NCI-H2196 treated with DMSO at 0.1 percent for 48 hours (cell line): ENCODE results near the gene KIF18B.
"Not testable (repeated sequence)": the region's sequence is repeated elsewhere in the genome, so short reads cannot be mapped to it uniquely, and the experiment has no call there.

Source experiments
- DNase-seq: peaks from one replicate; lab custom pipeline; 2025; ENCODE audit not compliant: unreplicated experiment; lab: John Stamatoyannopoulos, UW

KIF18B gene

DNA sequence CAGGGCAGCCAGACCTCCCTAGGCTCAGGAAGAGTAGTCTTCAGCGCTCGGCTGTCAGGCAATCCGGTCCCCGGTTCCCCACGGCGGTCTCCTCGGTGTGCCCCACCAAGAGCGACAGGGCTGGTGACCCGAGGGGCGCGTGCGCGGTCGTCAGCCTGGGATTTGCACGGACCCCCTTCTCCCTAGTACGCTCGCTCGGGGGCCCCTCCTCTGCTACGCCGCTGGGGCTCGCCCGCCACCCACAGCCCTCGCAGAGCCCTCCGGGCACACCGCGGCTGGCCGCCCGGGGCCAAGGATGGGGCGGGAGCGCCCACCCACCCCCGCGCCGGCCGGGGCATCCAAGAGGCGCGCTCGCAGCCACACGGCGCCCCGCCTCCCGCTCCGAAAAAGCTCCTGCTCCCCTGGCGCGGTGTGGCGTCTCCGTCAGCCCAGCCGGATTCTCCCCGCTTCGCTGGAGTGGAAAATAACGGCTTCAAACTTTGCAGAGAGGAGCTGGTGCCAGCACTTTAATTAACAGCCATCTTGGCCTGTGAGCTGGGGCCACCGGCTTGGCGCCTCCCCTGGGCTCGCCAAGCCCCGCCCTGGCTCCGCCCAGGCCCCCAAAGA lies 22.7 kb upstream of the KIF18B start:
- no peak for DNase-seq

DNA sequence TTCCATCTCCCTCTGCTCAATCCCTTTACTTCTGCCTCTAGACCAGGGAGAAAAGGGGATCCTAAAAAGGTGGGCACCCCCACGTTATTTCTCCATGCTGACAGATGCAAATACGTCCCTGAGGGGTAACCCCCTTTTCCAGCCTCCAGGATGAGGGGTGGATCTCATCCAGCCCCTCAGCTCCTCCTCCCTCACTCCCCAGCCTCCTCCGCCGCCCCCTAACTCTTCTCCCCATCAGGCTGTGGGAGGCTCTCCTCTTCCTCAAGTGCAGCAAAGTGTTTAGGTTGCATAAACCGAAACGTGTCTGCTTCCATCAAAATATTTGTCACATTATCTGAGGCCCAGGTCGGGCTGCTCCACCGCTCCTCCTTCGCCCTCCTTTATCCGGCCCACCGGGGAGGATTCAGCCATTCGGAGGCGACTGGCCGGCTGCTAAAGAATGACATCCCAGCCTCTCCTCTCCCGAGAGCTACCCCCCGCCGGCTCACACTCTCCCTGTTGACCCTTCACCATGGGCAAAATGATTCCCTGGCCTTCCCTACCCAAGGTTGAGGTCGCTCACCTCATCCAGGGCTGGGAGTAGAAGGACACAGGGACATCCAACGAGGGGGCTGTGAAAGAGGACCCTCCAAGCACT lies 21.7 kb upstream of the KIF18B start:
- DNase-seq, result no peak

DNA sequence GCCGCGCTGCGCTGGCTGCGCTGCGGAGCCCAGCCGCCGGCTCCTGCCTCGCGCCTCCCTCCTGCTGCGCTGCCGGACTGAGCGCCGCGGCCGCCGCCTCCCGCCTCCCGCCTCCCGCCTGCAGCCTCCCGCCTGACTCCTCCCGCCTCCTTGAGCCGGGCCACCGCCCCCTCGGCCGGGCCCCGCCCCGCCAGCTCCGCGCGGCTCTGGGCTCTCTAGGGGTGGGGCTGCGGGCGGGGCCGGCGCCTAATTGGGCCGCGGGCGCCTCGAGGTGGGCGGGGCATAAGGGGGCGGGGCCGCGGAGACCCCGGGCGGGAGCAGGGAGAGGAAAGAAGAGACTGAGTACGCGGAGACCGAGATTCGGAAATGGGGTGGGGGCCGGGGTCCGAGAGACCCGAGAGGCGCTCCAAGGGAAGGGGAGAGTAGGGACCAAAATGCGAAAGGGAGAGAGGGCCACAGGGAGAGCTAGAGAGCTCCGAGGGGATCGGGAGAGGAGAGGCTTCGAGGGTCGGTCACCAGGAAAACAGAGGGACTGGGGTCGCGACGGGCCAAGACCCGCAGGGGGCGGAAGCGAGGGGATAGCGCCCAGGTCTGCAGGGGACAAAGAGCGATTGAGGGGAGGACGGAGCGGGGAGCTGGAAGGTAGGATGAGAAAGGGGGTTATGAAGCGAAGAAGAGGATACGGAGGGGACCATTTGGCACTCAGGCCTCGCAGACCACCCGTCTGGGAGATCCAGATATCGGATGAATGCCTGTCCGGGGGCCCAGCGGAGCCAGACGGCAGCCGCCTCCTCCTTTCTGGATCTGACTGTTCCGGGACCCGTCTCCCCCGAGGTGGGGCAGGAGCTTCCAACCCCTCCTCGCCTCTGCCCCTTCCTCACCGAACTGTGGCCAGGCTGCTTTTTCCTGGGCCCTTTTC lies 20.9 kb upstream of the KIF18B start, which contains the start of gene C1QL1:
Gene C1QL1, minus strand, starts transcription at position 79 of the 919 bp plus-strand sequence. CDS start 255 bp downstream, outside the sequence.
- peak; percentile 78 for DNase-seq

DNA sequence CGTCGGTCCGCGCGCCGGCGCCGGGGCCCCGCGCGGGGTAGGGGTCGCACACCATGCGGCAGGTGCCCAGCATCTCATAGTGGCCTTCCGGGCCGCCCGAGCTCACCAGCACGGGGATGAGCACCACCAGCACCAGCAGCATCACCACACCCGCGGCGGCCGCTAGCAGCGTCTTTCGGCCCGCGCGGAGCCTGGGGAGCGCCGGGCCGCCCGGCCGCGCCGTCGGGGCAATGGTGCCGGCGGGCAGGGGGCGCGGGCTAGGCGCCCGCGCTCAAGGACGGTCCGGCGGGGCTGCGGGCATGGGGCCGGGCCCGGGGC lies 20.3 kb upstream of the KIF18B start:
- DNase-seq, result no peak

DNA sequence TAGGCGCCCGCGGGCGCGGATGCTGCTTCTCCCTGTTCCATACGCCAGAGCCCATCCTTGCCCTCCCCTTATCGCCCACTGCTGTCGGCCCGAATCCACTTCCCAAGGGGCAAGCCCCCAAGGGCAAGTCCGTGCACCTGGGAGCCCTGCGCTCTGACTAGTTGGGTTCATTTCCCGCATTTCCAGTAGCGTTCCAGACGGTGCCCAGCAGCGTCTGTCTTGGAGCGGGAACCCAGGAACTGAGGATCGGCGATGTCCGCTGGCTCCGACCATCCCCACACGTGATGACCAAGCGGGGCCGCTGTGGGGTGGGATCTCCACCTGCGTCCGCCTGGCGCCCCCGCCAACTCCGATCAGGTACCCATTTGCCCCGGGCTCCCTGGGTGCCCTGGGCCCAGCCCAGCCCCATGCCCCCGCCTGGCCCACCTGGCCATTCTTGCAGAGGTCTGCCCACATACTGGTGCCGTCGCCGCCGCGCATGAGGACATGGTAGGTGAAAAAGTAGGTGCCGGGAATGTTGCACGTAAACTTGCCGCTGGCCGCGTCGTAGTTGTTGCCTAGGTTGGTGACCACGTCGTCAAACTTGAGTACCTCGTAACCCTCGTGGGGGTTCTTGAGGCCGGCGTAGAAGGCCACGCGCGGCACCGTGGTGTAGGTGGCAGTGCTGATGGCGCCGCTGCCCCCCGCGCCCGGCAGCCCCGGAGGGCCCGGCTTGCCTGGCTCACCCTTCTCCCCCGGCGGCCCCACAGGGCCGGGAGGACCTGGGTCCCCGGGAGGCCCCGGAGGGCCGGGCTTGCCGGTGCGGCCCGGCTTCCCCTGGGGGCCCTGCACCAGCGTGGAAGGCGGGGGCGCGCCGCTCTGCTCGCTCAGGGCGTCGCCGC lies 19.7 kb upstream of the KIF18B start:
- no peak for DNase-seq

DNA sequence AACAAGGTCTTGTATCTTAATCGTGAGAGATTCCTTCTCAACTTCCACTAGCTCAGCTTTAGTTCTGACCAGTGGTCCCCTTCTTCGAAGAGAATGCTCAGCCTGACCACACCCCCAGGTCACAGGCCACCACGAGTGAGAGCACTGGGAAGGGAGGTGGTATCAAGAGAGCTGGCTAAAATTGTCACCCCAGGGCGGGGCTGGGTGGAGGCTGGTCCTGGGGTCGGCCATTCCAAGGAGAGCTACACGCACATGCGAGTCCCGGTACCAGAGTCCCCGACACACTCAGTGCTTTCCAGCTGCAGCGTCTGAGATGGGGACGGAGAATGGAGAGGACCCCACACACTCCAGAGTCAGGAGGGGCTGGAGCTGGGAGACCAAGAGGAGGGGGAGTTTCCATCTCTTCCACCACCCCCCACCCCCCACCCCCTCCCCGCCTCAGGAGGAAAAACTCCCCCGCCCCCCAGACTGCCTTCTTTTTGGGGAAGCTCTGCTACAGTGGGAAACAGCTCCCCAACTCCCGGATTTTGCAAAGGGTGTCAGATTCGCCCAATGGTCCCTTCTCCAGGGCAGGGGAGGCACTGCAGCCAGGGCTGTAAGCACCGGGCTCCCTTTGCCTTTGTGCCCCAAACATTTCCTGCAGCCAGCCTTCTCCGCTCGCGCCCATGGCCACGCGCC lies 18.9 kb upstream of the KIF18B start:
- no peak for DNase-seq

DNA sequence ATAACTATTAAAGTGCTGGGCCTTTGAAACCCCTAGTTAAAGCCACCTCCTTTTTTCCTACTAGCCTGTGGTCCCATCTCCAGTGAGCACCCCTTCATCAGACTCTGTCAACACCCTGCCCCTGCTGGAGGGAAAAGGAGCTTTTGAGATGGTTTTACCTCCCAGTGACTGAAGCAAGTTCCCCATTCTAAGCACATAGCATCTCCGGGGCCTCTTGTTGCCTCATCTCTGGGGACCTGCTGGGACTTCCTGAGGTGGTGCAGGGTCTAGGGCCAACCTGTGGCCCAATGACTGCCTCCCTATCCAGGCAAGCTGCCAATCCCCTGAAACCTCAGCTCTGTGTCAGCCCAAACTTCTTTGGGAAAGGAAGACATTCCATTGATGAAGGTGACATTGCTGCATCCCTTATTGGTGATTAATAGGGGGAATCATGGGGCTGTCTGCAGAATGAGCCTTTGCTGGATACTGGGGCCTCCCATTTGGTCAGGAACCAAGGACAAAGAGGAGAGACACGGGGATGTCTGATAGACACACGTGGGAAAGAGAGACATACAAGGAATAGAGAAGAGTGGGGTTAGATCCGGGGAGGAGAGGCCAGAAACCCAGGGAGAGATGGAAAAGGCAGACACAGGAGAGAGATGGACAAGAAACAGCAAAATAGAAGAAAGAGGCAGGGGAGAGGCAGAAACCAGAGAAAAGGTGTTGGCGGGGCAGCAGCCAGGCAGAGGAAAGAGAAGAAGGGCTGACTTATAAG lies 18.1 kb upstream of the KIF18B start:
- no peak for DNase-seq

DNA sequence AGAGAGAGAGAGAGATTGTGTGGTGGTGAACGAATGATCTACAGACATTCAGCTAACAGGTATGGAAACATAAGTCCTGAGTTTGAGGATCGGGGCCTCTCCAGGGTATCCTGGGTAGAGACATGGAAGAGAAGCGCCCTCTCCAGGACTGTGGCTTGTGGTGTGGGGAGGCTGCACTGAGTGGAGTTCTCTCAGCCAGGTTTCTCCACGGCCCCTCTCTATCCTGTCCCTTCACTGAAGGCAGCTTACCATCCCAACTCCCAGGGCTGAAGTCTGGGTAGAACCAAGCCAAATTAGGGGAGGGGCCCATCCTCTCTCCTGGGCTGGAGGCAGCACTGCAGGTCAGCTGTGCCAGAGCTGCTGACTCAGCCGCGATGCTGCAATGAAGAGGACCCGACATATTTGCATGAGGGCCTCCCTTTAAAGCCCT lies 14.4 kb upstream of the KIF18B start:
- DNase-seq, result no peak

DNA sequence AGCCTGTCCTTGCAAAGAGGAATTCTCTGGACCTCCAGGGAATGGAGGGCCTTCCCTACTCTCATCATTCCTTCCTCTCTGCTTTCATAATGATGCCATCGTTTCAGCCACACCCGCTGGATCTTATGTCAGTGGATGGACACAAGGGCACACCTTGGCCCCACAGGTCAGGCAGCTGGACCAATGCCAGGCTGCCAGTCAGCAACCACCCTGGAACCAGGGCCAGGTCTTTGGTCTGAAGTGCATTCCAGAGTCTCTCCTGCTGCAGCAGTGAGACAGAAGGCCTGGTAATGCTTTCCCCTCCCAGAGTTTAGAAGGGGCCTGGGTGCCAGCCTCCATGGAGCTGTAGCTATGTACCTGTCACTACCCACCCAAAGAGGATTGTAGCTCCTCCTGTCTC lies 13.1 kb upstream of the KIF18B start:
- DNase-seq, result peak; percentile 16

DNA sequence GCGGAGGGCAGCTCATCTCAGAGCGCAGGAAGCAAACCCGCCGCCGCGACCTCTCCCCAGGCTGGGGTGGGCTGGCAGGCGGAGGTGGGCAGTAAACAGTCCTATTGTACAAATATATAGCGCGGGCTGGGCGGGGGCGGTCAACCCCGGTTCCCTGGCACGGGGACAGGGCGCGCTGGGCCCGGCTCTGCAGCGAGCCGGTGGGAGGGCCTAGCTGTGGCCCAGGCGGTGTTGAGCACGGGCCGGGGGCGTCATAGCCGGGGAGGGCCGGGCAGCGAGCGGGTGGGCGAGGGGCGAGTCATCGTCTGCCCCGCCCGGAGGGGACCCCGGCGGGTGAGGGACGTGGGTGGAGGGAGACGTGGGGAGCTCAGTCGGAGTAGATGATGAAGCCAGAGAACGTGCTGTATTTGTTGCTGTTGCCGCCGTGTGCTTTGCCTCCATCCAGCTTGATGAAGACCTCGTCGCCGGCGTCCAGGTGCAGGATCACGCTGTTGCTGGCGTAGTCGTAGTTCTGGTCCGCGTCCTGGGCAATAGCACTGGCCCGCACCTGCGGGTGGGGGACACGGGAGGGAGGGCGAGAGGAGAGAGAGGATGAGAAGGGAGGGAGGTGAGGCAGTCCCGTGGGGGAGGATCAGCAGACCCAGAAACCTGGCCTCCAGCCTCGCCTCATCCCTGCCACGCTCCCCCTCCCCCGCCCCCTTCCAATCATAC lies 12.4 kb upstream of the KIF18B start:
- no peak for DNase-seq

DNA sequence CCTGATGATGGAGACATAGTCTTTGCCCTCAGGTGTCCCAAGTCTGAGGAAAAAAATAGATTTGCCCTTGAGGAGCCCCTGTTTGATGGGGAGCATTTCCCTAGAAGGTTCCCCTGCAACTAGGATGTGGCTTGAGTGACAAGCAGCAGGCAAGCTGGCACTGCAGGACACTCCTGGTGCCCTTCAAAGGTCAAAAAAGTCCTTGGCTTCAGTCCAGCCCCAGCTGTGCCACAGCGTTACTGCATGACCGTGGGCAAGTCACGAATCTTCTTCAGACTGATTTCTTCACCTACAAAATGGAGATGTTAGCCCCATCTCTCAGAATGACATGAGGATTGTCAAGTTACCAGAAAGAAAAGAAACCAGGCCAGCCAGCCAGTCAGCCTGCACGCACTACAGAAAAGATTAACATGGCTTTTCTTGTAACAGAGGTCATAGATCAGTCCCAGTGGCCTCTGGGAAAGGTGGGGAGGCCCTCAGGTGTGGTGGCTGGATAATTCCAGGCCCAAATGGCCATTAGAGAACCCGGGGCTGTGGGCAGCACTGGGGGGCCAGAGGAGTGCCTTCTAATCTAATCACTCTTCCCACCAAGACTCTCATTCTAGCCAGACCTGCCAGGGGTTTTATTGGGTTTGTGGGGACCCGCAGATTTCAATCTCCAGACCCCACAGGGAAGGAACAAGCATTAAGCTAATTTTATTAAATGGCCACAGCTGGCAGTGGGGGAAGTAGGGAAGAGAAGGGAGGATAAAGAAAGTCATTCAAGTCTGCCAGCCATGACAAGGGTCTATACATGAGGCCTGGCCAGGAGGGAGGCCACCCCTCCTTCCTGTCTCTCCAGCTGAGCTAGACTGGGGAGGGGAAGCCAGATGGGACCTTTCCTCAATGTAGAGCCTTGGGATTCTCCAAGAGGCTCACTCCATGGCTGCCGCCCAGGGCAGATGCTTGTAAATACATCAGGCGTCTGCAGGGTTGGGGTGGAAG lies 9.7 kb upstream of the KIF18B start:
- no peak for DNase-seq

DNA sequence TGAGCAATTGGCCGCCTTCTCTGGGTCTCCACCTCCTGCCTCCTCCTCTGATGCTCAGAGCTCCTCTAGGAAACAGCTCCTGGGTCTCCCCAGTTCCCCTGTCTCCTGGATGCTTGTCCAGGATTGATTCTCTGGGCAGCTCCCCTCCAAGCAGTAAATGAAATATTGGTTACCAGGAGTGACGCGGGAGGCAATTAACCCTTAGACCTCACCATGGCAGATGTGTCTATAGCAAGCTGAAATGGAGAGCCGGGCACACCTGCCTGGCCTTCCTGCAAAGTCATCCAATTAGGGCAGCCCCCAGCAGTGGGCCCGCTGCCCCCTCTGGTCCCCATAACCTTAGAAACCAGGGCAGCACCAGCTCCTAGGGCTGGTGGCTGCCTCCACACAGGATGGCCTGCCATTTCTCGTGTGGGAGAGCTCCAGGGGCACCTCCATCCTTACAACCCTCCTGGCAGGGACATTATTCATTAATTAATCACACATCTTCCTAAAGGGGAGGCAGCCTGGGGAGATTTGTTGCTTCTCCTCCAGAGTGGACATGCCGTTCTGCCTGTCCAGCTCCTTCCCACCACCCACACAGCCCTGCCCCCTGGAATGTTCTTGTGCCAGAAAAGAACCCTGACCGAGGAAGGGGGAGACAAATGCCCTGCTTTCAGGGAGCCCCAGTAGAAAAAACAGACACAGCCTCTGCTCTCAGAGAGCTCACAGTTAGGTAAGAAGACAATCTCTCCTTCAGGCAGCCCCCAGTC lies 8.3 kb upstream of the KIF18B start:
- DNase-seq, result no peak

DNA sequence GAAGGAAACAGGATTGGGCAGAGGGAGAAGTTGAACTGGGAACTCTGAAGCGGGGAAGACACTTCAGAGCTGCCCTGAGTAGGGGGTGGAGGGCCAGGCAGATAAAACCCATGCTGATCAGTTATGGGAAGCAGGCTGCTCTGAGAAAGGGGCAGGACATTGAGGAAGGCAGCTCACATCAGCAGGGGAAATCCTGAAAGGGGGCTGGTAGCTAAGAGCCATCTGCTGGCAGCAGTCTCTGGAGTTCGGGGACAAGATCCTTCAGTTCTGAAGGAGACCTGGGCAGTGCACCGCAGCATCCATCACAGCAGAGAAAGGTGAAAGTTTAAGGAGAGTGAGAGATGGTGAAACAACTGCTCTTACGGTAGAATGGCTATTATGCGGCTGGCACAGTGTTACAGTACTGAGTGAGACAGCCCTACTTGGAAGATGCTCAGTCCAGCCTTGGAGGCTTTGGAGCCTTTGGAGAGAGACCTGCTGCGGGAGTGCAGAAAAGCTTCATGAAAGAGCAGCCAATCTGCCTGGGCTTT lies 5.4 kb upstream of the KIF18B start:
- no peak for DNase-seq

DNA sequence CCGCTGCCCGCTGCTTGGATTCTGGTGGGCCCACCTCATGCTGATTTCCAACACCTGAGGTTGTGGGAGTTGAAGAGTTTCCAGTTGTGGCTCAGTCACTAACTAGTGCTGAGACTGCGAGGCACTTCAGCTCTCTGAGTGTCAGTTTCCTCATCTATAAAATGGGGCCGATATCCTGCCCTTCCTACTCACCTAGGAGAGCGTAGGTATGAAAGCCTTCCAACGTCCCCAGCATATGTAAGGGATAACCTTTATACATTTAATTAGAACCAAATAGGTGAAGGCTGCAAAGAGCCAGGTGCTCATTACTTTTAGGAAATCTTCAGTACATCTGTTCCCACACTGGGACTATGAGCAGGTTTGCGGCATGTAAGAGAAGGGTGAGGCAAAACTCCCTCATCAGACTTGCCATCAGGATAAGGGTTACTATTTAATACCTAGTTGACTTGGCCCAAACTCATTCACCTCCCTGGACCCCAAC lies 782 bp upstream of the KIF18B start:
- DNase-seq, result no peak

DNA sequence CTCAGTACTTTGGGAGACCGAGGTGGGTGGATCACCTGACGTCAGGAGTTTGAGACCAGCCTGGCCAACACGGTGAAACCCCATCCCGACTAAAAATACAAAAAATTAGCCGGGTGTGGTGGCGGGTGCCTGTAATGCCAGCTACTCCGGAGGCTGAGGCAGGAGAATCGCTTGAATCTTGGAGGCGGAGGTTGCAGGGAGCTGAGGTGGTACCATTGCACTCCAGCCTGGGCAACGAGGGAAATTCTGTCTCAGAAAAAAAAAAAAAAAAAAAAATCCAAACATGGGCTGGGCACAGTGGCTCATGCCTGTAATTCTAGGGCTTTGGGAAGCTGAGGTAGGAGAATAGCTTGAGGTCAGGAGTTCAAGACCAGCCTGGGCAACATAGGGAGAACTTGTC lies 1.9 kb downstream of the KIF18B start:
- not testable (repeated sequence) for DNase-seq

DNA sequence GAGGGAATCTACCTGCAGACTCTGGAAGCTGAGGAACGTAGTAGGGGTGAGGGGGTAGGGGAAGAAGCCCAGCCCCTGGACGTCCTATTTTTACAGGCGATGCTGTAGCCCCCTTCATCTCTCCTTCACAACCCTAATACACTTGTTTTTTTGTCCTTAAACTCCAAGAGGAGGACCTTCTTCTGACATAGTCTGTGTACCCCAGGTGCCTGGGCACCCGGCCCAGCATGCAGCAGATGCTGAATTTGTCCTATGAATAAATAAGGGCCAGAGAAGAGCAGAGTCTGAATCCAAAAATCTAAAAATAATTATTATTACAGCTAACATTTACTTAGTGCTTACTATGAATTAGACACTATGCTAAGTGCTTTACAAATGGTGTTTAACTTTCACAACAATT lies 5.1 kb downstream of the KIF18B start:
- no peak for DNase-seq
